Urinary bladder (tissue), 4 donors: ENCODE measurements around the gene SMARCD3. TPM values are rescaled to one million over a fixed set of nuclear protein-coding genes. Genes with fewer than 3 reads are reported as not detected.

ENCODE experiments used
- DNase-seq: peaks from one replicate; pipeline ENCODE4 v3.0.0-alpha.2; 2015; ENCODE audit errors: extremely low spot score
- H3K27ac ChIP-seq: one replicate; pipeline ENCODE4 v1.5.1; 2013; ENCODE audit warnings: low read depth, mild to moderate bottlenecking, moderate library complexity
- H3K36me3 ChIP-seq: one replicate; pipeline ENCODE4 v1.6.1; 2013; ENCODE audit warnings: mild to moderate bottlenecking, moderate library complexity; ENCODE audit not compliant: insufficient read depth
- H3K4me1 ChIP-seq: one replicate; pipeline ENCODE4 v1.6.1; 2013; ENCODE audit warnings: mild to moderate bottlenecking, moderate library complexity; ENCODE audit not compliant: insufficient read depth
- H3K4me3 ChIP-seq: one replicate; pipeline ENCODE4 v1.5.1; 2013; ENCODE audit warnings: low read depth, low read length
- WGBS: extraction: QIAGEN DNeasy Blood & Tissue Kit; methylation state at CpG from one replicate; pipeline ENCODE4 v1.1.7; 2013; 5-methylcytosine and 5-hydroxymethylcytosine counted together
- polyA plus RNA-seq: library from polyadenylated mRNA; stranded (reverse); fragments of 200-250 nt; gene quantifications from one replicate; pipeline ENCODE4 v1.2.3, GENCODE V29; 2013
- total RNA-seq: library from RNA; depleted of rRNA; stranded (reverse); fragments of >200 nt; gene quantifications from one replicate; pipeline ENCODE4 v1.2.3, GENCODE V29; 2014
- donor health status: healthy with polysubstance abuse.
- donor health status: healthy.

SMARCD3 gene
- total and polyA plus RNA-seq, 2 donors, result 33.2 to 47.8 TPM

DNA sequence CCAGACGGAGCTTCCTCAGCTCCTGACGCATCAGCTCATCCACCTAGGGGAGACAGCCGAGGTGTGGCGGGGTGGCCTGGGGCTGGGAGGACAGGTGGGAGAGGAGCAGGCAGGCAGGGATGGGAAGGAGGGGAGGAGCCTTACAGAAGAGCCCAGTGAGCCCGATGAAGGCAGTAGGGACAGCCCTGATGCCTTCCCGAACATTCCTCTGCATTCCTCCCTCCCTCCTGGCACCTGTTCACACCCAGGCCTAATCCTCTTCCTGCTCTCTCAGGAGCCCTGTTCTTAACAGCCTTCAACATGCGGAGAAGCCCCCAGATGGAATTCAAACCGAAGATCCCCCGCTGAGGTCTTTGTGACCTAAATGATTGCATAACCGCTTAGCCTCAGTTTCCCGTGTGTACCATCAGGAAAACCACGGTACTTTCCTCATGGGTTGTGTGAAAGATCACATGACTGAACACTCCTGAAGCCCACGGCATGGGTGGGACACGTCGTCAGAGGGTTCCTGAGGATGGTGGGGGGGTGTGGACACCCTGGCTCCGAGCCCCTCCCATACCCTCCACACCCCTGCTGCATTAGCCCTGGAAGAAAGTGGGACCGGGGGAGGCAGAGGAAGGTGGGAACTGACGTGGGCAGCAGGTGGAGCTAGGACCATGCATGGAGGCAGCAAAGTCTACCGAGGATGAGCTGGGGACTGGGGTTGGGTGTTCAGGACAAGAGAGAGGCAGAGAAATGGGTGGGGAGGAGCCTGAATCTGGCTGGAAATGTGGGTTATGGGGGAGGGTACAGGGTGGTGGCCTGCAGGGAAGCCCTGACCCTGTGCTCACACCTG, 52.7 kb downstream of the SMARCD3 start:
- 54% methylated on average over 19 of the region's 19 CpGs for WGBS
- H3K4me1 ChIP-seq, result no peaks in the 10 kb centered on the region
- DNase-seq, result no peak
- no peaks in the 10 kb centered on the region for H3K36me3 ChIP-seq
- H3K27ac ChIP-seq, result no peak overlapping the region
- no peak overlapping the region for H3K4me3 ChIP-seq

DNA sequence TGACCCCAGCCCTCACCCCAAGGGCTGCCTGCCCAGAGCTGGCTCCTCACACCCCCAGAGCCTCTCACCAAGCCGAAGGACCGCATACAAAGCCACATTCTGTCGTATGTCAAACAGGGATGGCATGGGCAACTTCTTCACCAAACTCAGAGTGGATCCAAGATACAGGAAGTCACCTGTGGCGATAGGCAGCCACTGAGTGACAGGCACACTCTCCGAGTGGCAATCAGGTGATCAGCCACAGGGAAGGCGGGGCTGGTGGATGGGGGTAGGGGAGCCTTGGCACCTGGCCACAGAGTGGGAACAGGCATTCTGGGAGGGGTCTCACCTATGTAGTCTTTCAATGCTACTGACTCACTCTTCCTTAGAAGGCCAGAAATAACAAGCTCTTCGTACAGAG, 54.3 kb downstream of the SMARCD3 start:
- Histone ChIP-seq H3K4me3 (no peak overlapping the region), H3K4me1 (no peaks in the 10 kb centered on the region), H3K36me3 (no peaks in the 10 kb centered on the region), H3K27ac (no peak overlapping the region)
- 79% methylated on average over 7 of the region's 7 CpGs for WGBS
- no peak for DNase-seq

DNA sequence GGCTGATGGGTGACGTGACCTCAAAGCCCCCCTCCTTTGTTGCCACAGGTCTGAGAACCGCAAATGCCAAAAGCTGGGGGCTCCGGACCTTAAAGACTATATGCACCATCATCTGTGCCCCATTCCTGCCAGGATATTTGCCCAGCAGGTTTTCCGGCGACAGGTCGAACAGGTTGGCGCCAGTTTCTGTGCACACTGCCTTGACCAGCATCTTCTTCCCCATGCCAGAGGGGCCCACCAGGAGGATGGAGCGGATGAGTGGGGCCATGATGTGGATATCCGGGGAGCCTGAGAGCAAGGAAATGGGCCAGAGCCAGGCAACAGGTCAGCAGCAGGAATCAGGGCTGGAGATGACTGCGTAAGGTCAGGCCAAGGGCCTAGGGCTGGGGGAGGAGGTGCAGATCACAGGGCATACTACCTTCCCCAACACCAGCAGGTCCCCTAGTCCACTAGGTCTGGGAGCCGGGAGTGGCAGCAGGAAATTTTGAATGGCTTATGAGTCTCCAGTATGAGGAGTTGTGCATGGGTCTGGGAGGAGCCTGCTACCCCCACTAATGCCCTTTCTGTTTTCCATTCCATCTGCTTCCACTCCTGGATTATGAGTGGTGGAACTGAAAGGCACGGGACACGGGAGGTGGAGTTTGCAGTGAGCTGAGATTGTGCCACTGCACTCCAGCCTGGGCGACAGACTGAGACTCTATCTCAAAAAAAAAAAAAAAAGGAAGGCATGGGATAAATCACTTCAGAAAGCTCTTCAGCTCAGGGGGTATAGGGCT, 55.1 kb downstream of the SMARCD3 start:
- H3K4me3 ChIP-seq, result no peak overlapping the region
- DNase-seq, result no peak
- H3K27ac ChIP-seq, result no peak overlapping the region
- 85% methylated on average over 14 of the region's 14 CpGs for WGBS
- H3K36me3 ChIP-seq, result no peaks in the 10 kb centered on the region
- no peaks in the 10 kb centered on the region for H3K4me1 ChIP-seq

DNA sequence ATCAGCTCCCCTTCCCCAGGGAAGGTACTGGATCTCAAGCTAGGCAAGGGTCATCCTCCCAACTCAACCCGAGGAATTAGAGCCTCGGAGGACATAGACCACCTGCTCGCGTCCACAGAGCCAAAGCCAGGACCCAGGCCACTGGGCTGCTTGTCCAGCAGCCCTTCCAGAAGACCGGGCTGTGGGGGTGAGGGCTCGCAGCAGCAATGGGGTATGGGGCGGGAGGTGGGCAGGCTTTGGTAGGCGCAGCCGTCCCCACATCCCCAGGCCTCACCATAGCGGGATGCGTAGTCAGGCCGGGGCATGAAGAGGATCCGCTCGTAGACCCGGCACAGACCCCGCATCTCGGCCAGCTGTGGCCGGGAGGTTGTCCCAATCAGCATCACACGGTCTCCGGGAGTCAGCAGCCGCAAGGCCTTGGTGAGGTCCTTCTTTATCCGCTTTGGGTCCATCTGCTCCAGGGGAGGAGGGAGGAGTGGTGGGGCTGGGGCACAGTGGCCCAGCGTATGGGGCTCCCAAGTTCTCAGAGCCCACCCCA, 56.4 kb downstream of the SMARCD3 start:
- Histone ChIP-seq H3K36me3 (no peaks in the 10 kb centered on the region), H3K4me1 (no peaks in the 10 kb centered on the region), H3K27ac (no peak overlapping the region), H3K4me3 (no peak overlapping the region)
- 94% methylated on average over 23 of the region's 23 CpGs for WGBS
- no peak for DNase-seq

DNA sequence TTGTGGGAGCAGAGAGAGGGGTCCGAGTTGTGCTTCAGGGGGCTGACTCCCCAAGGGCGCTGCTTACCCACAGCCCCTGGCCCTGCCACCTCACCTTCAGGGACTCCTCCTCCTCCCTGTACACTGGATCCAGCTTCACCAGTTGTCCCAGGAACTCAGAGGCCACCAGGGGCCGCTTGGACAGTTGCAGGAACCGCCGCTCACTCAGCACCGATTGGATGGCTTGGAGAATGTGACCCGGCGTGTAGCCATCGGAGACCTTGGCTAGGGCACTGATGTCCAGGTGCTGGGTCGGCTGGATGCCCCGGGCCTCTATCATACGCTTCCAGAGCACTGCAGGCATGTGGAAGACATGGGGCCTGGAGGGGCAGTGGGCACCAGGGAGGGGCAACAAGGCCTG, 57.0 kb downstream of the SMARCD3 start:
- Histone ChIP-seq H3K36me3 (no peaks in the 10 kb centered on the region), H3K27ac (no peak overlapping the region), H3K4me1 (no peaks in the 10 kb centered on the region), H3K4me3 (no peak overlapping the region)
- DNase-seq, result no peak
- WGBS, result 78% methylated on average over 12 of the region's 12 CpGs

DNA sequence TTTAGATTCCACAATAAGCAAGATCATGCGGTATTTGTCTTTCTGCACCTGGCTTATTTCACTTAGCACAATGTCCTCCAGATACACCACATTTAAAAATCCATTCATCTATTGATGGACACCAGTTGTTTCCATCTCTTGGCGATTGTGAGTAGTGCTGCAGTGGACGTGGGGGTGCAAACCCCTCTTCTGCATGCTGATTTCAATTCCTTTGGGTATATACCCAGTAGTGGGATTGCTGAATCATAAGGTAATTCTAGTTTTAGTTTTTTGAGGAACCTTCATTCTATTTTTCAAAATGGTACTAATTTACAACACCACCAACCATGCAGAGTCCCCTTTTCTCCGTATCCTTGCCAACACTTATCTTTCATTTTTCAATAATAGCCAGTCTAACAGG, 59.5 kb downstream of the SMARCD3 start:
- no peaks in the 10 kb centered on the region for H3K4me1 ChIP-seq
- H3K36me3 ChIP-seq, result no peaks in the 10 kb centered on the region
- 63% methylated on average over 4 of the region's 4 CpGs for WGBS
- no peak for DNase-seq
- no peak overlapping the region for H3K4me3 ChIP-seq
- no peak overlapping the region for H3K27ac ChIP-seq

Other genes starting within 250 kb of the SMARCD3 start
- not detected for gene ATG9B, start 224.2 kb downstream of the SMARCD3 start, total RNA-seq
- 0.32 TPM for gene ATG9B, start 224.2 kb downstream of the SMARCD3 start, polyA plus RNA-seq
- gene ABCB8, start 220.2 kb downstream of the SMARCD3 start, total RNA-seq, result 17.1 TPM
- gene ABCB8, start 220.2 kb downstream of the SMARCD3 start, polyA plus RNA-seq, result 19.4 TPM
- 1.1 TPM for gene ASIC3, start 200.2 kb downstream of the SMARCD3 start, total RNA-seq
- gene ASIC3, start 200.2 kb downstream of the SMARCD3 start, polyA plus RNA-seq, result 2.0 TPM
- gene CDK5, start 190.8 kb downstream of the SMARCD3 start, total RNA-seq, result 6.7 TPM
- gene CDK5, start 190.8 kb downstream of the SMARCD3 start, polyA plus RNA-seq, result 9.4 TPM
- gene SLC4A2, start 189.1 kb downstream of the SMARCD3 start, total RNA-seq, result 30.6 TPM
- 107 TPM for gene SLC4A2, start 189.1 kb downstream of the SMARCD3 start, polyA plus RNA-seq
- gene FASTK, start 167.9 kb downstream of the SMARCD3 start, total RNA-seq, result 42.4 TPM
- gene FASTK, start 167.9 kb downstream of the SMARCD3 start, polyA plus RNA-seq, result 87.8 TPM
- 9.7 TPM for gene TMUB1, start 165.2 kb downstream of the SMARCD3 start, total RNA-seq
- 51.9 TPM for gene TMUB1, start 165.2 kb downstream of the SMARCD3 start, polyA plus RNA-seq
- gene AGAP3, start 162.2 kb downstream of the SMARCD3 start, total RNA-seq, result 25.5 TPM
- gene AGAP3, start 162.2 kb downstream of the SMARCD3 start, polyA plus RNA-seq, result 77.0 TPM
- gene GBX1, start 81.0 kb downstream of the SMARCD3 start, total RNA-seq, result not detected
- gene GBX1, start 81.0 kb downstream of the SMARCD3 start, polyA plus RNA-seq, result not detected
- gene ASB10, start 61.4 kb downstream of the SMARCD3 start, total RNA-seq, result not detected
- not detected for gene ASB10, start 61.4 kb downstream of the SMARCD3 start, polyA plus RNA-seq
- gene H2BK1, start 38.2 kb downstream of the SMARCD3 start, total RNA-seq, result not detected
- gene H2BK1, start 38.2 kb downstream of the SMARCD3 start, polyA plus RNA-seq, result not detected
- 14.1 TPM for gene ABCF2, start 21.5 kb downstream of the SMARCD3 start, total RNA-seq
- 29.6 TPM for gene ABCF2, start 21.5 kb downstream of the SMARCD3 start, polyA plus RNA-seq
- gene CHPF2, start 16.2 kb downstream of the SMARCD3 start, total RNA-seq, result 25.2 TPM
- 23.0 TPM for gene CHPF2, start 16.2 kb downstream of the SMARCD3 start, polyA plus RNA-seq
- gene NUB1, start 93.1 kb upstream of the SMARCD3 start, total RNA-seq, result 41.4 TPM
- gene NUB1, start 93.1 kb upstream of the SMARCD3 start, polyA plus RNA-seq, result 45.6 TPM
- 6.8 TPM for gene WDR86, start 161.3 kb upstream of the SMARCD3 start, total RNA-seq
- 4.2 TPM for gene WDR86, start 161.3 kb upstream of the SMARCD3 start, polyA plus RNA-seq
- gene CRYGN, start 191.4 kb upstream of the SMARCD3 start, total RNA-seq, result 0.16 TPM
- 0.67 TPM for gene CRYGN, start 191.4 kb upstream of the SMARCD3 start, polyA plus RNA-seq